Uterus (tissue), 2 donors: ENCODE measurements around the gene ARL4D.

Experiments
- CTCF ChIP-seq, 4 experiments: fragments of 200-600 bp in 2 of 4; fragments of 450-650 bp in 2 of 4; sonication (generic) in 2 of 4; IDR thresholded peaks; one replicate each; pipeline ENCODE4 v1.5.1; 2016 to 2019; ENCODE audit warnings: antibody characterized with exemption in 4 of 4, mild to moderate bottlenecking in 2 of 4, moderate library complexity in 1 of 4
- POLR2A ChIP-seq, 2 donors: fragments of 450-650 bp; IDR thresholded peaks; one replicate each; pipeline ENCODE4 v1.6.1; 2016; ENCODE audit warnings: antibody characterized with exemption in 2 of 2, mild to moderate bottlenecking in 1 of 2, moderate library complexity in 1 of 2

GRCh38 chr17:43381204-43381603 lies 17.6 kb upstream of the ARL4D start:
- TF ChIP-seq POLR2A (IDR thresholded peaks at IDR 0.05) (no peak), CTCF (IDR thresholded peaks at IDR 0.05) (no peak)
